Osteocyte (in vitro differentiated cells): ENCODE results near the gene PMM2. TPM values are rescaled to one million over a fixed set of nuclear protein-coding genes. Genes with fewer than 3 reads are reported as not detected.
"Not testable (repeated sequence)": the region's sequence is repeated elsewhere in the genome, so short reads cannot be mapped to it uniquely, and the experiment has no call there.

ENCODE experiments used
- DNase-seq: peaks from one replicate; pipeline ENCODE4 v3.0.0; 2021; ENCODE audit warnings: mixed read lengths; ENCODE audit not compliant: unreplicated experiment; ENCODE audit errors: extremely low spot score
- H3K27ac Mint-ChIP-seq: one replicate; pipeline ENCODE4 v1.8.0; 2021; ENCODE audit warnings: mild to moderate bottlenecking, mixed read lengths; ENCODE audit not compliant: unreplicated experiment
- H3K27me3 Mint-ChIP-seq: one replicate; pipeline ENCODE4 v1.8.0; 2021; ENCODE audit warnings: mixed read lengths; ENCODE audit not compliant: unreplicated experiment
- H3K36me3 Mint-ChIP-seq: one replicate; pipeline ENCODE4 v1.8.0; 2021; ENCODE audit warnings: mixed read lengths; ENCODE audit not compliant: unreplicated experiment
- H3K4me1 Mint-ChIP-seq: one replicate; pipeline ENCODE4 v1.8.0; 2021; ENCODE audit warnings: mixed read lengths; ENCODE audit not compliant: unreplicated experiment
- H3K4me3 Mint-ChIP-seq: one replicate; pipeline ENCODE4 v1.8.0; 2021; ENCODE audit warnings: mild to moderate bottlenecking, moderate library complexity, mixed read lengths; ENCODE audit not compliant: unreplicated experiment
- H3K9me3 Mint-ChIP-seq: one replicate; pipeline ENCODE4 v1.8.0; 2021; ENCODE audit warnings: mixed read lengths; ENCODE audit not compliant: unreplicated experiment
- CTCF ChIP-seq: fragments of 200-600 bp; sonication (generic); IDR thresholded peaks from 2 replicates; pipeline ENCODE4 v1.5.0; 2021; ENCODE audit warnings: antibody characterized with exemption, mild to moderate bottlenecking, moderate library complexity
- total RNA-seq: library from RNA; stranded (reverse); gene quantifications from 2 replicates; pipeline ENCODE4 v1.2.1, GENCODE V29; 2021

PMM2 gene
- total RNA-seq, 1 donor from 2014 or later = 42.9 TPM

GRCh38 chr16:8777217-8777616 lies 20.4 kb upstream of the PMM2 start:
- no peaks in the 10 kb centered on the region for H3K4me1 Mint-ChIP-seq
- DNase-seq = no peak
- H3K27ac Mint-ChIP-seq = no peak overlapping the region
- H3K4me3 Mint-ChIP-seq = no peak overlapping the region
- H3K27me3 Mint-ChIP-seq = no peaks in the 10 kb centered on the region
- TF ChIP-seq CTCF = no peak
- no peaks in the 10 kb centered on the region for H3K9me3 Mint-ChIP-seq
- peaks cover 3% of the 10 kb centered on the region for H3K36me3 Mint-ChIP-seq

GRCh38 chr16:8781797-8782196 lies 15.8 kb upstream of the PMM2 start:
- Mint-ChIP-seq H3K4me3 (no peak overlapping the region), H3K36me3 (peaks cover 3% of the 10 kb centered on the region), H3K27ac (no peak overlapping the region), H3K9me3 (no peaks in the 10 kb centered on the region), H3K4me1 (no peaks in the 10 kb centered on the region), H3K27me3 (peaks cover 2% of the 10 kb centered on the region)
- TF ChIP-seq CTCF = no peak
- no peak for DNase-seq

GRCh38 chr16:8782673-8783072 lies 15.0 kb upstream of the PMM2 start:
- Mint-ChIP-seq H3K4me1 (no peaks in the 10 kb centered on the region), H3K36me3 (no peaks in the 10 kb centered on the region), H3K9me3 (no peaks in the 10 kb centered on the region), H3K27me3 (peaks cover 2% of the 10 kb centered on the region), H3K27ac (no peak overlapping the region), H3K4me3 (no peak overlapping the region)
- DNase-seq = no peak
- TF ChIP-seq CTCF = no peak

- Mint-ChIP-seq H3K36me3 (no peaks in the 10 kb centered on the region), H3K4me3 (no peak overlapping the region), H3K27me3 (peaks cover 2% of the 10 kb centered on the region), H3K27ac (no peak overlapping the region), H3K9me3 (no peaks in the 10 kb centered on the region), H3K4me1 (no peaks in the 10 kb centered on the region)
- no peak for DNase-seq
- no peak for TF ChIP-seq CTCF
Observed at GRCh38 chr16:8785408-8785807, 12.2 kb upstream of the PMM2 start.

DNA sequence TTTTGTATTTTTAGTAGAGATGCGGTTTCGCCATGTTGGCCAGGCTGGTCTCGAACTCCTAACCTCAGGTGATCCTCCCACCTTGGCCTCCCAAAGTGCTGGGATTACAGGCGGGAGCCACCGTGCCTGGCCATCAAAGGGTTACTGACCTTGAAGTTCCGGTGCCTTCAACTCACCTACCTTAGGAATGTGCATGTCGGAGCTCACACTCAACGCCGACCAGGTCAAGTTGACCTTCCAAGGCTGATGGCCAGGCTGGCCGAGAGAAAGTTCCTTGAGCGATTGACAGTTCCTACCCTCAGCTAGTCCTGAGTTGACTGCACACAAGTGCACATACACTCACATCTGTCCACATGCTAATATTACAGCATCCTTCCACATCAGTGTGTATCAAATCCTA lies 11.3 kb upstream of the PMM2 start:
- H3K4me3 Mint-ChIP-seq, H3K27ac Mint-ChIP-seq, H3K9me3 Mint-ChIP-seq, DNase-seq, H3K27me3 Mint-ChIP-seq, H3K4me1 Mint-ChIP-seq, H3K36me3 Mint-ChIP-seq: not testable (repeated sequence)

- H3K36me3 Mint-ChIP-seq = no peaks in the 10 kb centered on the region
- no peak for DNase-seq
- no peaks in the 10 kb centered on the region for H3K9me3 Mint-ChIP-seq
- no peak overlapping the region for H3K4me3 Mint-ChIP-seq
- no peak for TF ChIP-seq CTCF
- no peaks in the 10 kb centered on the region for H3K4me1 Mint-ChIP-seq
- no peak overlapping the region for H3K27ac Mint-ChIP-seq
- H3K27me3 Mint-ChIP-seq = peaks cover 2% of the 10 kb centered on the region
Observed at GRCh38 chr16:8788578-8789172, 9.0 kb upstream of the PMM2 start.
